Measurements from ENCODE around the gene SIRT3. TPM values are rescaled to one million over a fixed set of nuclear protein-coding genes. Genes with fewer than 3 reads are reported as not detected.
"Not testable (repeated sequence)": the region's sequence is repeated elsewhere in the genome, so short reads cannot be mapped to it uniquely, and the experiment has no call there.

Gene SIRT3
- total RNA-seq, 4 donors from 2014 or later: 9.2 to 15.0 (median 12.7) TPM

DNA sequence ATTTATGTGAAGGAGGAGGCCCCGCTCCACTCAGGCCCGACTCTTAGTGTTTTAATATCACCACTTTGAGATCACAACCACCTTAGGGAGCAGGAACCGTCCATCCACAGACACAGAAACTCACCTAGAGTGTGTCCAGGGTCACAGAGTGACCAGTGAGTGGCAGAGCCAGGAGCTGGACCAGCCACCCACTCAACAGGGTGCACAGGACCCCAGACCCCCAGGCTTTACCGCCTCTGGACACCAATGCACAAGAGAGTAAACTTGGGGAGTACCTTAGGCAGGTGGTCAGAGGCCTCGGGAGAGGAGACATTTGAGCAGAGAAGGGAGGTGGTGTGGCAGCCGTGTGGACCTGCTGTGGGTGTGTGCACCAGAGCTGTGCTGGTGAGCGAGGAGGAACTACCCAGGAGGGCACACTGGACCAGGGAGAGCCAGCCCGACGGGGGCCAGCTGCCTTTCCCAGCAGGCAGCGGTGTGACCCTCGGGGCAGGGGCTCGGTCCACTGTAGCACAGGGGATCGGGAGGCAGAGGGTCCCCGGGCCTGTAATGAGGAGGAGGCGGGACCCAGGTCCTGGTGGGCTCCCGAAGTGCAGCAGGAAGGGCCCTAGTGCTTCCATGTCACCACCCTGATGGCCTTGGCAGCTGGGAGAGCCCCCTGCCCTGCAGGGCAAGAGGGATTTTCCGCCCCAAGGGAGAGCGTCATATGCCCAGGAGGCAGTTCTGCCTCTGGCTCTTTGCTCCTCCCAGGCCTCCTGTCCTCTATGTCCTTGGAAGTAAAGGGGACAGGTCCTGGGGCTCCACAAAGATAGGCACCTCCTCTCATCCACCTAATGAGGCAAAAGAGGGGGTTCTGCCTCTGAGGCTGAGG is 34.5 kb upstream of the SIRT3 start:
- in situ Hi-C loops (cut with MboI; ENCODE audit: low sequenced_read_pairs in 4 of 4) (no loop called here), intact Hi-C loops (cut with DNase I; ENCODE audit: low total_unique reads) (no loop called here)
- no peaks in the 10 kb centered on the region for H3K36me3 ChIP-seq
- no peak overlapping the region for H3K27ac ChIP-seq
- ATAC-seq: no peak
- no peak for DNase-seq
- no peaks in the 10 kb centered on the region for H3K4me1 ChIP-seq
- H3K4me3 ChIP-seq: no peak overlapping the region
- H3K9me3 ChIP-seq: no peaks in the 10 kb centered on the region
- TF ChIP-seq POLR2A (IDR thresholded peaks at IDR 0.05): no peak
- TF ChIP-seq, protein P1, sequence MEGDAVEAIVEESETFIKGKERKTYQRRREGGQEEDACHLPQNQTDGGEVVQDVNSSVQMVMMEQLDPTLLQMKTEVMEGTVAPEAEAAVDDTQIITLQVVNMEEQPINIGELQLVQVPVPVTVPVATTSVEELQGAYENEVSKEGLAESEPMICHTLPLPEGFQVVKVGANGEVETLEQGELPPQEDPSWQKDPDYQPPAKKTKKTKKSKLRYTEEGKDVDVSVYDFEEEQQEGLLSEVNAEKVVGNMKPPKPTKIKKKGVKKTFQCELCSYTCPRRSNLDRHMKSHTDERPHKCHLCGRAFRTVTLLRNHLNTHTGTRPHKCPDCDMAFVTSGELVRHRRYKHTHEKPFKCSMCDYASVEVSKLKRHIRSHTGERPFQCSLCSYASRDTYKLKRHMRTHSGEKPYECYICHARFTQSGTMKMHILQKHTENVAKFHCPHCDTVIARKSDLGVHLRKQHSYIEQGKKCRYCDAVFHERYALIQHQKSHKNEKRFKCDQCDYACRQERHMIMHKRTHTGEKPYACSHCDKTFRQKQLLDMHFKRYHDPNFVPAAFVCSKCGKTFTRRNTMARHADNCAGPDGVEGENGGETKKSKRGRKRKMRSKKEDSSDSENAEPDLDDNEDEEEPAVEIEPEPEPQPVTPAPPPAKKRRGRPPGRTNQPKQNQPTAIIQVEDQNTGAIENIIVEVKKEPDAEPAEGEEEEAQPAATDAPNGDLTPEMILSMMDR (IDR thresholded peaks at IDR 0.05 in 4 of 5, conservative IDR thresholded peaks at IDR 0.05 in 1 of 5): no peak
- peaks cover 0 to 10% (median 9%) of the 10 kb centered on the region in 3 donors for H3K27me3 ChIP-seq

DNA sequence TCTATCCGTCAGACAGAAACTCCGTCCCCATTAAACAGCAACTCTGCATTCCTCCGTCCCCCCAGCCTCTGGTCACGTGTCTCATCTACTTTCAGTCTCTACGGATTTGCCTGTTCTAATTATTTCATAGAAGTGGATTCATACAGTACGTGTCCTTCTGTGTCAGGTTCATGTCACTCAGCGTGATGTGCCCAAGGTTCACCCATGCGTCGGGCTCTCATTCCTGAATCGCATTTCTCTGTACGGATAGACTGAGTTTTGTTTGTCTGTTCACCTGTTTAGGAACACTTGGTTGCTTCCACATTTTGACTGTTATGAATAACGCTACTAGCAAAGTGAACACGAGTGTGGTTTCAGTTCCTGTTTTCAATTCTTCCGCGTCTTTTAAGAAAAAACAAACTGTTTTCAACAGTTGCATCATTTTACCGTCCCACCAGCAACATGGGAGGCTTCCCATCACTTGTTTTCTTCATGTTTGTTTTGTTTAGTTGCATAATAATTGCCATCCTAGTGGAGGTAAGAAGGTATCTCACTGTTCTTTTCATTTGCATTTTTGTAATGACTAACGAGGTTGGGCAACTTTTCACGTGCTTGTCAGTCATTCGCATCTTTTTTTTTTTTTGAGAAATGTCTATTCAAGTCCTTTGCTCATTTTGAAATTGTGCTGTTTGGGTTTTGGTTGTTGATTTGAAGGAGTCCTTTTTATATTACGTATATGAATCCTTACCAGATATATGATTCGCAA is 33.2 kb upstream of the SIRT3 start:
- intact Hi-C loops (cut with DNase I; ENCODE audit: low total_unique reads) (no loop called here), in situ Hi-C loops (cut with MboI; ENCODE audit: low sequenced_read_pairs in 4 of 4) (no loop called here)
- DNase-seq: no peak
- H3K4me1 ChIP-seq: no peaks in the 10 kb centered on the region
- ATAC-seq: peak; percentile 30 to 40
- peak overlapping the region; percentile 42 to 63 (median 55) for H3K27ac ChIP-seq
- peaks cover 0 to 10% (median 9%) of the 10 kb centered on the region in 3 donors for H3K27me3 ChIP-seq
- H3K36me3 ChIP-seq: no peaks in the 10 kb centered on the region
- TF ChIP-seq, protein P1 (IDR thresholded peaks at IDR 0.05 in 4 of 5, conservative IDR thresholded peaks at IDR 0.05 in 1 of 5): no peak
- TF ChIP-seq POLR2A (IDR thresholded peaks at IDR 0.05): no peak
- peak overlapping the region in 3 of 4 donors; percentile 25 to 39 (median 25) for H3K4me3 ChIP-seq
- H3K9me3 ChIP-seq: no peaks in the 10 kb centered on the region

DNA sequence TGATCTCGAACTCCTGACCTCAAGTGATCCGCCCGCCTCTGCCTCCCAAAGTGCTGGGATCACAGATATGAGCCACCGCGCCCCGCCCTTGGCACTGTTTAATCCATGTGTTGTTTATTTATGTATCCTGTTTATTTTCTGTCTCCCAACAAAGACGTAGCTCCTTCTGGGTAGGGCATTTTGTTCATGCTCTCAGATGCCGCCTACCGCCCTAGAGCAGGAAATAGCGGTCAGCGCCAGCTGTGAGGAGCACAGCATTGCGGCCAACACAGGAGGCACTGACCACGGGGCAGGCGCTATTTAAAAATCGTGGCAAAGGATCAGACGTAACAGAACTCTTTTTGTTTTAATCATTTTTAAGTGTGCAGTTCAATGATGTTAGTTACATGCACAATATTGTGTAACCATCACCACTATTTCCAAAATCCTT is 32.6 kb upstream of the SIRT3 start:
- H3K36me3 ChIP-seq; intact Hi-C loops (cut with DNase I; ENCODE audit: low total_unique reads); H3K4me1 ChIP-seq; H3K9me3 ChIP-seq; H3K27me3 ChIP-seq; in situ Hi-C loops (cut with MboI; ENCODE audit: low sequenced_read_pairs in 4 of 4): not testable (repeated sequence)
- Histone ChIP-seq H3K4me3 (peak overlapping the region in 3 of 4 donors; percentile 25 to 39 (median 25)), H3K27ac (peak overlapping the region; percentile 42 to 63 (median 55))
- DNase-seq (peak; percentile 38 to 59), ATAC-seq (peak; percentile 48 to 76)

DNA sequence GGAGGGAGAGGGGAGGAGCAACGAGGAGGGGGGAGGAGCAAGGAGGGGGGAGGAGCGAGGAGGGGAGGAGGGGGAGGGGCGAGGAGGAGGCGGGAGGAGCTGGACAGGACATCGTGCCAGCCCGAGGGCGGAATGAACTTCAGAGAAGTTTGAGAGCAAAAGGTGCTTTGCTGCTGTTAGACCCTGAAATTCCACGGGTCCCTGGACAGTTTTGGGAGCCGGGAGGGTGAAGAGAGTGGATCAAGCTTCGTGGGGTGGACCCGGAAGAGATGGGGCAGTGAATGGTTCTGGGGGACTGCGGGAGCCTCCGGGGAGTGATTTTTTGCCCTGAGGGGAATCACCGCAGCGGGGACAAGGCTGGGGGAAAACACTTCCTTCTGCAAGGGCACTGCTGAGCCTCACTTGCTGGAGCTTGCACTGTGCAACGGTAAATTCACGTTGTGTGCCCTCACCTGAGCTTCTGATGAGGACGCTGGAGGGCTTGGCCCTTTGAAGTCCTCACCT is 31.4 kb upstream of the SIRT3 start:
- DNase-seq (no peak), ATAC-seq (no peak)
- no peaks in the 10 kb centered on the region for H3K9me3 ChIP-seq
- peak overlapping the region in 3 of 4 donors; percentile 23 to 42 (median 33) for H3K27ac ChIP-seq
- TF ChIP-seq, protein P1 (IDR thresholded peaks at IDR 0.05 in 4 of 5, conservative IDR thresholded peaks at IDR 0.05 in 1 of 5): no peak
- TF ChIP-seq POLR2A (IDR thresholded peaks at IDR 0.05): no peak
- in situ Hi-C loops (cut with MboI; ENCODE audit: low sequenced_read_pairs in 4 of 4) (no loop called here), intact Hi-C loops (cut with DNase I; ENCODE audit: low total_unique reads) (no loop called here)
- H3K36me3 ChIP-seq: no peaks in the 10 kb centered on the region
- H3K4me3 ChIP-seq: peak overlapping the region in 1 of 4 donors; percentile 39
- peaks cover 0 to 10% (median 9%) of the 10 kb centered on the region in 3 donors for H3K27me3 ChIP-seq
- no peaks in the 10 kb centered on the region for H3K4me1 ChIP-seq

Data from gastrocnemius medialis (tissue), 4 donors.